ENCODE measurements around the gene PRSS57.

GRCh38 chr19:723247-723646 is 28.0 kb upstream of the PRSS57 start:
- no peak for TF ChIP-seq ZNF423 (tag by site-specific recombination; IDR thresholded peaks at IDR 0.05)
- no peak for TF ChIP-seq ZNF555 (tag by site-specific recombination; conservative IDR thresholded peaks at IDR 0.05)
- TF ChIP-seq ZNF580 (tag by site-specific recombination; IDR thresholded peaks at IDR 0.05) = no peak
- TF ChIP-seq GFI1B (tag by site-specific recombination; IDR thresholded peaks at IDR 0.05) = no peak
- TF ChIP-seq CTCF (tag by site-specific recombination; IDR thresholded peaks at IDR 0.05) = no peak
- TF ChIP-seq ZBTB7A (tag by site-specific recombination; IDR thresholded peaks at IDR 0.05; ENCODE audit: low read depth) = no peak
